Measurements from ENCODE around the gene CD1C. TPM values are rescaled to one million over a fixed set of nuclear protein-coding genes. Genes with fewer than 3 reads are reported as not detected.

CD1C gene
- total RNA-seq, 2 donors from 2014 or later = 0.32 to 0.98 TPM

GRCh38 chr1:158295791-158296190 lies 6.1 kb downstream of the CD1C start:
- Histone ChIP-seq H3K36me3 (no peaks in the 10 kb centered on the region), H3K27me3 (no peaks in the 10 kb centered on the region), H3K4me1 (no peaks in the 10 kb centered on the region), H3K9ac (ENCODE audit: low read depth in 2 of 2, low read length in 2 of 2) (no peak overlapping the region), H3K4me3 (no peak overlapping the region), H3K27ac (no peak overlapping the region), H3K9me3 (no peaks in the 10 kb centered on the region)
- DNase-seq = no peak
- intact Hi-C loops (cut with DNase I) = no loop called here
- no peak for TF ChIP-seq CTCF (IDR thresholded peaks at IDR 0.05)

- Histone ChIP-seq H3K9ac (ENCODE audit: low read depth in 2 of 2, low read length in 2 of 2) (no peak overlapping the region), H3K4me1 (no peaks in the 10 kb centered on the region), H3K9me3 (no peaks in the 10 kb centered on the region), H3K27me3 (no peaks in the 10 kb centered on the region), H3K4me3 (no peak overlapping the region), H3K27ac (no peak overlapping the region), H3K36me3 (no peaks in the 10 kb centered on the region)
- TF ChIP-seq CTCF (IDR thresholded peaks at IDR 0.05) = no peak
- DNase-seq = no peak
- intact Hi-C loops (cut with DNase I) = no loop called here
These were observed 20.9 kb downstream of the CD1C start for GRCh38 chr1:158310623-158311022.

- H3K4me1 ChIP-seq = no peaks in the 10 kb centered on the region
- no peak for DNase-seq
- no peak overlapping the region for H3K4me3 ChIP-seq
- H3K36me3 ChIP-seq = no peaks in the 10 kb centered on the region
- intact Hi-C loops (cut with DNase I) = no loop called here
- H3K27me3 ChIP-seq = no peaks in the 10 kb centered on the region
- TF ChIP-seq CTCF (IDR thresholded peaks at IDR 0.05) = no peak
- H3K9me3 ChIP-seq = no peaks in the 10 kb centered on the region
- no peak overlapping the region for H3K9ac ChIP-seq (ENCODE audit: low read depth in 2 of 2, low read length in 2 of 2)
- no peak overlapping the region for H3K27ac ChIP-seq
These were observed 21.3 kb downstream of the CD1C start for GRCh38 chr1:158311066-158311465.

- no peak overlapping the region for H3K9ac ChIP-seq (ENCODE audit: low read depth in 2 of 2, low read length in 2 of 2)
- no peaks in the 10 kb centered on the region for H3K36me3 ChIP-seq
These were observed 34.1 kb downstream of the CD1C start for GRCh38 chr1:158323866-158324265.

GRCh38 chr1:158324395-158324794 lies 34.7 kb downstream of the CD1C start:
- no peaks in the 10 kb centered on the region for H3K9me3 ChIP-seq
- TF ChIP-seq CTCF (IDR thresholded peaks at IDR 0.05) = no peak
- H3K9ac ChIP-seq (ENCODE audit: low read depth in 2 of 2, low read length in 2 of 2) = no peak overlapping the region

More at GRCh38 chr1:158323866-158324265, 34.1 kb downstream of the CD1C start:
- TF ChIP-seq CTCF (IDR thresholded peaks at IDR 0.05) = no peak
- no peak overlapping the region for H3K4me3 ChIP-seq
- H3K9me3 ChIP-seq = no peaks in the 10 kb centered on the region
- H3K27ac ChIP-seq = no peak overlapping the region
- H3K27me3 ChIP-seq = no peaks in the 10 kb centered on the region
- no peaks in the 10 kb centered on the region for H3K4me1 ChIP-seq
- DNase-seq = no peak
- intact Hi-C loops (cut with DNase I) = no loop called here

GRCh38 chr1:158327481-158327880 lies 37.8 kb downstream of the CD1C start:
- intact Hi-C loops (cut with DNase I) = no loop called here
- no peak for DNase-seq
- H3K9ac ChIP-seq (ENCODE audit: low read depth in 2 of 2, low read length in 2 of 2) = no peak overlapping the region
- no peaks in the 10 kb centered on the region for H3K4me1 ChIP-seq
- H3K27me3 ChIP-seq = no peaks in the 10 kb centered on the region
- no peaks in the 10 kb centered on the region for H3K9me3 ChIP-seq
- TF ChIP-seq CTCF (IDR thresholded peaks at IDR 0.05) = no peak
- no peak overlapping the region for H3K27ac ChIP-seq
- H3K36me3 ChIP-seq = no peaks in the 10 kb centered on the region
- H3K4me3 ChIP-seq = no peak overlapping the region

More at GRCh38 chr1:158324395-158324794, 34.7 kb downstream of the CD1C start:
- DNase-seq = no peak
- H3K27me3 ChIP-seq = no peaks in the 10 kb centered on the region
- intact Hi-C loops (cut with DNase I) = no loop called here
- H3K27ac ChIP-seq = no peak overlapping the region
- no peaks in the 10 kb centered on the region for H3K36me3 ChIP-seq
- no peak overlapping the region for H3K4me3 ChIP-seq
- no peaks in the 10 kb centered on the region for H3K4me1 ChIP-seq
